Spleen (tissue), 7 donors: Measurements from ENCODE around the gene COL9A3.
"Not testable (repeated sequence)": the region's sequence is repeated elsewhere in the genome, so short reads cannot be mapped to it uniquely, and the experiment has no call there.

Experiments
- POLR2A ChIP-seq, 3 donors: fragments of 450-650 bp; IDR thresholded peaks; one replicate each; pipeline ENCODE4 v1.5.1; 2017; ENCODE audit warnings: antibody characterized with exemption in 3 of 3, mild to moderate bottlenecking in 1 of 3
- POLR2AphosphoS5 ChIP-seq, 3 donors: sonication (generic); formaldehyde crosslinking; IDR thresholded peaks; one replicate each; pipeline ENCODE4 v1.5.1; 2017; ENCODE audit warnings: antibody characterized with exemption in 3 of 3
- TF ChIP-seq, protein P1 (sequence below), 11 experiments: fragments of 200-600 bp in 7 of 11; fragments of 450-650 bp in 4 of 11; sonication (generic) in 4 of 11; IDR thresholded peaks in 8 of 11; conservative IDR thresholded peaks in 3 of 11; 1 replicate in 7 of 11; 2 replicates in 4 of 11; pipeline versions ENCODE4 v1.4.0 to v1.8.0; 2016 to 2021; ENCODE audit warnings: antibody characterized with exemption in 11 of 11, inconsistent platforms in 4 of 11, mild to moderate bottlenecking in 1 of 11
- donor health status: DM: no; HTN: no; CAD: no; lungs with moderate emphysema.
- donor health status: DM: no; HTN: no; CAD: no.
- donor health status: DM: no; HTN: no; CAD: no.

DNA sequence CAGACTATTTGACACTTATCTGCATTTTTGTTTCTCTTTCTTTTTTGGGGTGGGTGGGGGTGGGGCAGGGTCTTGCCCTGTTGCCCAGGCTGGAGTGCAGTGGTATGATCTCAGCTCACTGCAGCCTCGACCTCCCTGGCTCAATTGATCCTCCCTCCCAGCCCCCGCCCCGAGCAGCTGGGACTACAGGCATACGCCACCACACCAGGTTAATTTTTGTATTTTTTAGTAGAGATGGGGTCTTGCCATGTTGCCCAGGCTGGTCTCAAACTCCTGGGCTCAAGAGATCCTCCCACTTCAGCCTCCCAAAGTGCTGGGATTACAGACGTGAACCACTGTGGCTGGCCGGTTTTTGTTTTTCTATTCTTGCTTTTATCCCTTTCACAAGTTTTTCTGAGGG lies 36.5 kb downstream of the COL9A3 start:
- TF ChIP-seq, protein P1, sequence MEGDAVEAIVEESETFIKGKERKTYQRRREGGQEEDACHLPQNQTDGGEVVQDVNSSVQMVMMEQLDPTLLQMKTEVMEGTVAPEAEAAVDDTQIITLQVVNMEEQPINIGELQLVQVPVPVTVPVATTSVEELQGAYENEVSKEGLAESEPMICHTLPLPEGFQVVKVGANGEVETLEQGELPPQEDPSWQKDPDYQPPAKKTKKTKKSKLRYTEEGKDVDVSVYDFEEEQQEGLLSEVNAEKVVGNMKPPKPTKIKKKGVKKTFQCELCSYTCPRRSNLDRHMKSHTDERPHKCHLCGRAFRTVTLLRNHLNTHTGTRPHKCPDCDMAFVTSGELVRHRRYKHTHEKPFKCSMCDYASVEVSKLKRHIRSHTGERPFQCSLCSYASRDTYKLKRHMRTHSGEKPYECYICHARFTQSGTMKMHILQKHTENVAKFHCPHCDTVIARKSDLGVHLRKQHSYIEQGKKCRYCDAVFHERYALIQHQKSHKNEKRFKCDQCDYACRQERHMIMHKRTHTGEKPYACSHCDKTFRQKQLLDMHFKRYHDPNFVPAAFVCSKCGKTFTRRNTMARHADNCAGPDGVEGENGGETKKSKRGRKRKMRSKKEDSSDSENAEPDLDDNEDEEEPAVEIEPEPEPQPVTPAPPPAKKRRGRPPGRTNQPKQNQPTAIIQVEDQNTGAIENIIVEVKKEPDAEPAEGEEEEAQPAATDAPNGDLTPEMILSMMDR (IDR thresholded peaks at IDR 0.05 in 8 of 11, conservative IDR thresholded peaks at IDR 0.05 in 3 of 11), result not testable (repeated sequence)
- TF ChIP-seq POLR2A, POLR2AphosphoS5 (IDR thresholded peaks at IDR 0.05): not testable (repeated sequence)
